NCI-H2029 (cell line): Measurements from ENCODE around the gene MAGEB1.

ENCODE experiments used
- DNase-seq: peaks from one replicate; lab custom pipeline; 2025; lab: John Stamatoyannopoulos, UW

Gene MAGEB1, protein sequence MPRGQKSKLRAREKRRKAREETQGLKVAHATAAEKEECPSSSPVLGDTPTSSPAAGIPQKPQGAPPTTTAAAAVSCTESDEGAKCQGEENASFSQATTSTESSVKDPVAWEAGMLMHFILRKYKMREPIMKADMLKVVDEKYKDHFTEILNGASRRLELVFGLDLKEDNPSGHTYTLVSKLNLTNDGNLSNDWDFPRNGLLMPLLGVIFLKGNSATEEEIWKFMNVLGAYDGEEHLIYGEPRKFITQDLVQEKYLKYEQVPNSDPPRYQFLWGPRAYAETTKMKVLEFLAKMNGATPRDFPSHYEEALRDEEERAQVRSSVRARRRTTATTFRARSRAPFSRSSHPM

DNA sequence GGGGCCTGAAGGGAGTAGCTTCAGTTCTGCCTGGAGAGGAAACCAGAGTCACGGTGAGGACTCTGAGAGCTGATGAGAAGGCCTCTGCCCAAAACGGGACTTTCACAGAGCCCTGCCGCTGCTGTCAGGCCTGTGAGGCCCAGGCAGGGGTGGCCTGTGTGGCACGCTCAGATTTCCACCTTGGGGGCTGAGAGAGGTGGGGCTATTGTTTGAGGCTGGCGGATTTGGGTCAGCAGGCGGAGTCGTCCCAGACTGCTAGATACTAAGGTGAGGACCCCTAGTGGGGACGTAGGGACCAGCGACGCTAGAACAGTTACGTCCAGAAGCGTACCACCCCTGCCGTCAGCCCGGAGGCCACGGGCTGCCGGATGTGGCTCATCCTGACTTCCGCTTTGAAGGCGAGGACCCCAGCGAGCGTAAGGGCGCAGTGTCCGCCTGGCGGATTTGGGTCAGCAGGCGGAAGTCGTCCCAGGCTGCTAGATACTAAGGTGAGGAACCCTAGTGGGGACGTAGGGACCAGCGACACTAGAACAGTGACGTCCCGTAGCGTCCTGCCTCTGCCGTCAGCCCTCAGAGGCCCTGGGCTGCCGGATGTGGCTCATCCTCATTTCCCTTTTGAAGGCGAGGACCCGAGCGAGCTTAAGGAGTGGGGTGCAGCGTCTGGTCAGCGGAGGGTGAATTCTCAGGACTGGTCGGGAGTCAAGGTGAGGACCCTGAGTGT is at the start of gene MAGEB1:
MAGEB1 (plus strand) TSS at position 378 of the 721 bp plus-strand sequence. CDS start 3,348 bp downstream, outside the sequence.
- DNase-seq: no peak

- no peak for DNase-seq
Observed at GRCh38 chrX:30212172-30212571, 34.8 kb upstream of the MAGEB1 start.

DNA sequence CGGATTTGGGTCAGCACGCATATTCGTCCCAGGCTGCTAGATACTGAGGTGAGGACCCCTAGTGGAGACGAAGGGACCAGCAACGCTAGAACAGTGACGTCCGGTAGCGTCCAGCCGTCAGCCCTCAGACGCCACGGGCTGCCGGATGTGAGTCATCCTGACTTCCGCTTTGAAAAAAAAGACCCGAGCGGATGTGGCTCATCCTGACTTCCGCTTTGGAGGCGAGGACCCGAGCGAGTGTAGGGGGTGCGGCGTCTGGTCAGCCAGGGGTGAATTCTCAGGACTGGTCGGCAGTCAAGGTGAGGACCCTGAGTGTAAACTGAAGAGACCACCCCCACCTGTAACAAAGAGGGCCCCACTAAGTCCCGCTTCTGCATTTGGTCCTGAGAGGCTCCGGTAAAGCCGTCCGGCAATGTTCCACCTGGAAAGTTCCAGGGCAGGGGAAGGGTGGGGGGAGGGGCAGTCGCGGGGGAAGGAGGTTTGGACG is 31.5 kb upstream of the MAGEB1 start, which contains the start of gene MAGEB2:
MAGEB2 (plus strand) TSS at position 207 of the 487 bp plus-strand sequence. CDS start 3,018 bp downstream, outside the sequence.
- DNase-seq: no peak

- no peak for DNase-seq
Observed at GRCh38 chrX:30217465-30217864, 29.5 kb upstream of the MAGEB1 start.

GRCh38 chrX:30219372-30219771 is 27.6 kb upstream of the MAGEB1 start:
- DNase-seq: no peak

GRCh38 chrX:30220661-30221060 is 26.3 kb upstream of the MAGEB1 start:
- no peak for DNase-seq

- no peak for DNase-seq
Observed at GRCh38 chrX:30224536-30224935, 22.4 kb upstream of the MAGEB1 start.

GRCh38 chrX:30228526-30228925 is 18.4 kb upstream of the MAGEB1 start:
- DNase-seq: no peak

DNA sequence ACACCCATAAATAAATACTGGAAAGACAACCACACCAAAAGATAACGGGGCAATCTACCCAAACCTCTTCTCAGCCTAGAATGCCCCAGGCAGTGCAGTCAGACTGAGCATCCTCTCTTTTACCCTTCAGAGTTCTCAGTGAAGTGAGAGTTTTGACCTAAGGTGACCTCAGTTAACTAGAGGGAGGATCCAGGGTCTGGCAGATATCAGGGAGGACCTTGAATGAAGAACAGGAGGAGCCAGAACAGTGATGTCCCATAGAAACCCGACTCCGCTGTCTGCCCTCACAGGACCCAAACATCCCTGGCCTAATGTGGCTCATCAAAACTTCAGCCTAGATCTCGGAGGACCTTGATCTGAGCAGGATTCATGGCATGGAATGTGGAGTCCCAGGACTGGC is 16.6 kb upstream of the MAGEB1 start, which contains the start of gene MAGEB3:
MAGEB3 (plus strand) TSS at position 263 of the 400 bp plus-strand sequence. CDS start 5,268 bp downstream, outside the sequence.
- DNase-seq: no peak

DNA sequence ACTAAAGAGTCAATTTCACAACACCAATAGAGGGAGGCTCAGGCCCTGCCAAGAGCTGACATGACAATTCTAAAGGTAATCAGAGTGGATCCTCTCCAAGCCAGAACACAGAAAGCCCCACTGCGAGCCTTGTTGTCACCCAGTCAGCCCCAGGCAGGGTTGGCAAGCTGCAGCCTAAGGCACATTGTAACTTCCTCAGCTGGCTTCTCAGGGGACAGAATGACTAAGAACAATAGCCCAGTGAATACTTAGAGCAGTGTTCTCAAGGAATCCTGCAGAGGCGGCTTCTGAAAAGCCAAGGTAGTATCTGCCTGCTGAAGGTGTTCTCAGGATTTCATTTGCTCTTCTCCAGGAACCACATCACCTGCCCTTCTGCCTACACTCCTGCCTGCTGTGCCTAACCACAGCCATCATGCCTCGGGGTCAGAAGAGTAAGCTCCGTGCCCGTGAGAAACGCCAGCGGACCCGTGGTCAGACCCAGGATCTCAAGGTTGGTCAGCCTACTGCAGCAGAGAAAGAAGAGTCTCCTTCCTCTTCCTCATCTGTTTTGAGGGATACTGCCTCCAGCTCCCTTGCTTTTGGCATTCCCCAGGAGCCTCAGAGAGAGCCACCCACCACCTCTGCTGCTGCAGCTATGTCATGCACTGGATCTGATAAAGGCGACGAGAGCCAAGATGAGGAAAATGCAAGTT is 5.1 kb upstream of the MAGEB1 start, which contains the start of gene MAGEB4:
MAGEB4 (plus strand) TSS at position 277 of the 692 bp plus-strand sequence; CDS start at position 413, 136 bp downstream.
- DNase-seq: no peak

DNA sequence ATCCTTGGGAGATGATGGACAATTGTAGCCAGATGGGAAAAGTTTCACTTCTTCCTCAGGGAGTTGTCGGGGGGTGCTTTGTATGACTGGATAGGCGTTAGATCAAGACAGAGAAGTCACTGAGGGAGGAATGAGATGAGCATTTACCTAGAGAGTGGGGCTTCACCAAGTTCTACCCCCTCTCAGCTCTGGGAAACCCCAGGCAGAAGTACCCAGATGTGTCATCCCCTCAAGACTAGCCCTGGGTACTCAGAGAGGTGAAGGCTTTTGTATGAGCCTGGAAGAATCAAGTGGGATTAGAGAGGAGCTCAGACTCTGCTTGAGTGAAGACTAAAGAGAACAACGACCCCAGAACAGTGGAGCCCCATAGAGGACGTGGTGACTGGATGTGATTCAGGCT is 1.9 kb downstream of the MAGEB1 start:
- no peak for DNase-seq

GRCh38 chrX:30253257-30253656 is 6.3 kb downstream of the MAGEB1 start:
- no peak for DNase-seq

DNA sequence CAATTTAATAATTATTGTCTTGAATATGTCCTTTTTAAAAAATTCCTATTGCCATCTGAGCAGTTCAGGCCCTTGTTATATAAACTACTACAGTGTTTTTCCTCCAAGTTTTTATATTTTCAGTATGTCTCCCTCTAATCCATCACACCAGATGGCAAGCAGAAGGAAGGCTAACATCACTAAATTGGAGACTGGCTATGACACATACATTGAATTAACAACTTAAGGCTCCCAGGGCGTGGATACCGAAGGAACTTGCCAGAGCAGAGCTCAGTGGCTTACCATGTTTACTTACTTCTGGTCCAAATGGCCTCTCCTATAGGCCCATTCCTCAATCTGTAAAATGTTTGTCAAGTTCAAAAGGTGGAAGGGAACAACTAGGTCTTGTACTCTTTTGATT is 13.0 kb downstream of the MAGEB1 start:
- no peak for DNase-seq

GRCh38 chrX:30261012-30261411 is 14.1 kb downstream of the MAGEB1 start:
- no peak for DNase-seq

- DNase-seq: no peak
Observed at GRCh38 chrX:30262763-30263162, 15.8 kb downstream of the MAGEB1 start.

DNA sequence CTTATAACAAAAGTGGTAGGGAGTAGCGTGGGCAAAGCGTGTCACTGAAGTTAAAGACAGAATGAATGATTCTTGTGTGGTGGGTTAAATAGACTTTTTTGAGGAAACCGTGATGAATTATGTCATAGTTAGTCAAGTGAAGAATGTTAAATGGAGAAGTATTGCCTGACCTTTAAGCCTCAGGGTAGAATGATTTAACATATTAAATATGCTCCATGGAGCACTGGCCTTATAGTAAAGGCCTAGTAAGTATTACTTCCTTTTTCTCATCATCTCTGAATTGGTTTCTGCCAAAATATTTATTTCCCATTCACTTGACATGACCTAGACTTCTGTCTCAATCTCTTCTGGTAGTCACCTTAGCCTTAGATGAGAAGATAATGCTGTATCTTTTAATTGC is 23.7 kb downstream of the MAGEB1 start:
- DNase-seq: no peak

DNA sequence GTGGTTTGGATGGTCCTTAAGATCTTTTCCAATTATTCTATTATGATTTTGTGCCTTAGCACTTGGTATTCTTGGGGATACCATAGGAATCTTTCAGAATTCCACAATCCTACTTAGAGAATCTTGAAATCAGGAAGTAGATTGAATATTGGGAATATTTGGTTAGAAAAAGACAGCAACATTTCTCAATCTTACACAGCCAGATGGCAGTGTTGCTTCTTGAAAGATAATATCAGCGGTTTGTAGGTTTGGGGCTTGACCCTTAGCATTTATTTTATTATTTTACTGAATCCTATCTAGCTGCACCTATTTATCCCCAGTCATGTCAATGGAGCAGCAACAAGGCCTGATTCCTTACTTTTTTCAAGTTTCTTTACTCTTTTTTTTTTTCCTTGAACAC is 28.6 kb downstream of the MAGEB1 start:
- no peak for DNase-seq

DNA sequence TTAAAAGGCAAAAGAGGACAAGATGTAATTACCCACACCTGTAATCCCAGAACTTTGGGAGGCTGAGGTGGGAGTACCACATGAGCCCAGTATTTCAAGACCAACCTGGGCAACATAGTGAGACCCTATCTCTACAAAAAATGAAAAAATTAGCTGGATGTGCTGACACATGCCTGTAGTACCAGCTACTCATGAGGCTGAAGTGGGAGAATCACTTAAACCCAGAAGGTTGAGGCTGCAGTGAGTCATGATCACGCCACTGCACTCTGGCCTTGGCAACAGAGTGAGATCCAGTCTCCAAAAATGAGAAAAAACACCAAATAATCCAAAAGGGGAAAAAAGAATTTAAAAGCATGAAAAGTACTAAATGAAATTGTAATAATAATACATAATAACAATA is 31.4 kb downstream of the MAGEB1 start:
- no peak for DNase-seq

- no peak for DNase-seq
Observed at GRCh38 chrX:30280428-30280827, 33.5 kb downstream of the MAGEB1 start.

DNA sequence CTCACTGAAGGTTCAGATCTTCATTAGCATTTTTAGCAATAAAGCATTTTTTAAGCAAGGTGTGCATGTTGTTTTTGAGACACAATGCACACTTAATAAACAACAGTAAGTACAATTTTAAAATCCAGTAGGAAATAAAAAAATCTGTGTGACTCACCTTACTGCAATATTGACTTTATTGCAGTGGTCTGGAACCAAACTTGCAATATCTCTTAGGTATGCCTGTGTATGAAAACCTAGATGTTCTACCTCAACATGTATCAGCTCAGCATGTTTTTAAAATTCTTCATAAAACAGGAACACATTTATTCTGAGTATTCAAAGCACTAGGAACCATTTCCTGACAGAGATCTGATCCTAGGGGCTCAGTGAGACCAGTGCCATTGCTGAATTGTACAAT is 35.6 kb downstream of the MAGEB1 start:
- DNase-seq: no peak

DNA sequence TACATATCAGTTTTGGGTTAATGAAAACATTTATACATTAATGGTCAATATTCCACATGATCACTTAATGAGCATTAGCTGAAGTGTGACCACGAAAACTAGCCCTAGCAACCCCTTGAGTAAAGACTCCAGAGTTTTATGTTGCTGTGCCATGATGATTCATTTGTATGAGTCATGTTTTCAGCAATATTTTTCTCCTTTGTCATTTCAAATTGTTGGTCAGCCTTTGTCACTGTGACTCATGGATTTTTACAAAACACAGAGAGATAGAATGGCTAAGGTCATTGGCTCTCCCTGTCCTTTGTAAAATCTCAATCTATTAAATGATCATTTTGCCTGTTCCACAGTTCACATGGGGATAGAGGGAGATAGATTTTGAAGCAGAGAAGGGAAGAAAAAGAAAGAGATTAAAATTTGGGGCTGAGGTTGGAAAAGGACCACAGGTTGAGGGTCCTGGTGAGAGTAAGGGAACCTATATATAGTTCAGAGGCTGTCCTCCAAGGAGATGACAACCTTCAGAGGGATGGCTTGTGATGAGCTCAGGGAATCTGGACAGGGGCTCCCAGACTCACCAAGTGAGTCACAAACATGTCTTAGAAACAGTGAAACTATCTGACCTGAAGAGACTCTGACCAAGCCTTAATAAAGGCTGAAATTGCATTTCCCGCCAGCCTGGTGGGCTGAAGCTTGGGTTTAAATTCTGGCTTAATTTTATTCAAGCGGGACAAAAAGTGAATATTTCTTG is 36.7 kb downstream of the MAGEB1 start:
- no peak for DNase-seq
